ENCODE data around the gene PICK1.

- no peak for TF ChIP-seq POLR2A (IDR thresholded peaks at IDR 0.05)
- no peak for TF ChIP-seq CTCF (IDR thresholded peaks at IDR 0.05)
Measured at GRCh38 chr22:38029370-38029769, 27.8 kb upstream of the PICK1 start.
